Smooth muscle cell (in vitro differentiated cells): ENCODE data around the gene ALKBH5. TPM values are rescaled to one million over a fixed set of nuclear protein-coding genes. Genes with fewer than 3 reads are reported as not detected.

ENCODE experiments used
- DNase-seq: peaks from one replicate; lab custom pipeline; 2025; ENCODE audit not compliant: unreplicated experiment; lab: John Stamatoyannopoulos, UW
- H2AFZ ChIP-seq: fragments of 200-600 bp; sonication (generic); 2 replicates; pipeline ENCODE4 v1.6.0; 2016; ENCODE audit warnings: antibody characterized with exemption, low read depth, mild to moderate bottlenecking
- H3F3A ChIP-seq: fragments of 200-600 bp; sonication (generic); 2 replicates; pipeline ENCODE4 v1.6.0; 2017; ENCODE audit warnings: antibody characterized with exemption, low read depth
- H3K27ac ChIP-seq: fragments of 200-600 bp; sonication (generic); 2 replicates; pipeline ENCODE4 v1.5.1; 2016; ENCODE audit warnings: low read depth, mild to moderate bottlenecking
- H3K27me3 ChIP-seq: fragments of 200-600 bp; sonication (generic); 2 replicates; pipeline ENCODE4 v1.6.1; 2016; ENCODE audit warnings: low read depth, mild to moderate bottlenecking
- H3K36me3 ChIP-seq: fragments of 200-600 bp; sonication (generic); 2 replicates; pipeline ENCODE4 v1.5.1; 2016; ENCODE audit warnings: low read depth
- H3K4me1 ChIP-seq: fragments of 200-600 bp; sonication (generic); 2 replicates; pipeline ENCODE4 v1.5.1; 2016; ENCODE audit warnings: low read depth
- H3K4me2 ChIP-seq: fragments of 200-600 bp; sonication (generic); 2 replicates; pipeline ENCODE4 v1.6.0; 2016; ENCODE audit warnings: mild to moderate bottlenecking
- H3K4me3 ChIP-seq: fragments of 200-600 bp; sonication (generic); 2 replicates; pipeline ENCODE4 v1.5.1; 2016; ENCODE audit warnings: mild to moderate bottlenecking
- H3K79me2 ChIP-seq: fragments of 200-600 bp; sonication (generic); 2 replicates; pipeline ENCODE4 v1.6.0; 2016; ENCODE audit warnings: low read depth, mild to moderate bottlenecking
- H3K9ac ChIP-seq: fragments of 200-600 bp; sonication (generic); 2 replicates; pipeline ENCODE4 v1.6.0; 2016; ENCODE audit warnings: low read depth
- H3K9me3 ChIP-seq: fragments of 200-600 bp; sonication (generic); replicated peaks from 2 replicates; pipeline ENCODE4 v1.5.1; 2016; ENCODE audit warnings: low read depth
- H4K20me1 ChIP-seq: fragments of 200-600 bp; sonication (generic); 2 replicates; pipeline ENCODE4 v1.6.0; 2016; ENCODE audit warnings: low read depth
- WGBS: methylation state at CpG from one replicate; pipeline ENCODE4 v1.1.7; 2016; ENCODE audit warnings: low lambda C conversion rate; 5-methylcytosine and 5-hydroxymethylcytosine counted together
- polyA plus RNA-seq: library from polyadenylated mRNA; unstranded; fragments of >200 nt; fragmentation: Nextera tagmentation; extraction: Ambion mirVana; gene quantifications from 2 replicates; pipeline ENCODE4 v1.2.1, GENCODE V29; 2016
- total RNA-seq: library from RNA; depleted of rRNA; stranded (reverse); fragments of >200 nt; gene quantifications from 2 replicates; pipeline ENCODE4 v1.2.3, GENCODE V29; 2014
- TF ChIP-seq, protein P1 (sequence below): fragments of 200-600 bp; sonication (generic); IDR thresholded peaks from 2 replicates; pipeline ENCODE4 v1.5.1; 2017; ENCODE audit warnings: borderline replicate concordance, mild to moderate bottlenecking, antibody characterized with exemption; ENCODE audit not compliant: insufficient read depth, poor library complexity, severe bottlenecking

Gene ALKBH5
- total and polyA plus RNA-seq, 2 experiments from 2014 or later = 93.1 to 119 TPM

- H3K27me3 ChIP-seq = no peaks in the 10 kb centered on the region
- no peak for DNase-seq
- H3K9ac ChIP-seq = no peak overlapping the region
- H3K36me3 ChIP-seq = no peaks in the 10 kb centered on the region
- no peak overlapping the region for H3K4me2 ChIP-seq
- no peak overlapping the region for H3K27ac ChIP-seq
- H2AFZ ChIP-seq = no peak overlapping the region
- no peaks in the 10 kb centered on the region for H3K79me2 ChIP-seq
- H3K4me1 ChIP-seq = peaks cover 17% of the 10 kb centered on the region
- no peaks in the 10 kb centered on the region for H4K20me1 ChIP-seq
- H3K4me3 ChIP-seq = no peak overlapping the region
- TF ChIP-seq, protein P1, sequence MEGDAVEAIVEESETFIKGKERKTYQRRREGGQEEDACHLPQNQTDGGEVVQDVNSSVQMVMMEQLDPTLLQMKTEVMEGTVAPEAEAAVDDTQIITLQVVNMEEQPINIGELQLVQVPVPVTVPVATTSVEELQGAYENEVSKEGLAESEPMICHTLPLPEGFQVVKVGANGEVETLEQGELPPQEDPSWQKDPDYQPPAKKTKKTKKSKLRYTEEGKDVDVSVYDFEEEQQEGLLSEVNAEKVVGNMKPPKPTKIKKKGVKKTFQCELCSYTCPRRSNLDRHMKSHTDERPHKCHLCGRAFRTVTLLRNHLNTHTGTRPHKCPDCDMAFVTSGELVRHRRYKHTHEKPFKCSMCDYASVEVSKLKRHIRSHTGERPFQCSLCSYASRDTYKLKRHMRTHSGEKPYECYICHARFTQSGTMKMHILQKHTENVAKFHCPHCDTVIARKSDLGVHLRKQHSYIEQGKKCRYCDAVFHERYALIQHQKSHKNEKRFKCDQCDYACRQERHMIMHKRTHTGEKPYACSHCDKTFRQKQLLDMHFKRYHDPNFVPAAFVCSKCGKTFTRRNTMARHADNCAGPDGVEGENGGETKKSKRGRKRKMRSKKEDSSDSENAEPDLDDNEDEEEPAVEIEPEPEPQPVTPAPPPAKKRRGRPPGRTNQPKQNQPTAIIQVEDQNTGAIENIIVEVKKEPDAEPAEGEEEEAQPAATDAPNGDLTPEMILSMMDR = no peak
- no peaks in the 10 kb centered on the region for H3K9me3 ChIP-seq
- H3F3A ChIP-seq = no peaks in the 10 kb centered on the region
Observed at GRCh38 chr17:18177133-18177532, 6.5 kb upstream of the ALKBH5 start.

- TF ChIP-seq, protein P1 = no peak
- Histone ChIP-seq H3F3A (peaks cover 3% of the 10 kb centered on the region), H3K27me3 (no peaks in the 10 kb centered on the region), H4K20me1 (no peaks in the 10 kb centered on the region), H3K9ac (no peak overlapping the region), H3K4me1 (peaks cover 21% of the 10 kb centered on the region), H3K4me3 (no peak overlapping the region), H3K36me3 (no peaks in the 10 kb centered on the region), H3K79me2 (no peaks in the 10 kb centered on the region), H3K9me3 (no peaks in the 10 kb centered on the region), H3K4me2 (no peak overlapping the region), H2AFZ (no peak overlapping the region), H3K27ac (no peak overlapping the region)
- no peak for DNase-seq
- 96% methylated on average over 8 of the region's 8 CpGs for WGBS
Observed at GRCh38 chr17:18177722-18178121, 5.9 kb upstream of the ALKBH5 start.

GRCh38 chr17:18179196-18179595 lies 4.4 kb upstream of the ALKBH5 start:
- peaks cover 3% of the 10 kb centered on the region for H3F3A ChIP-seq

DNA sequence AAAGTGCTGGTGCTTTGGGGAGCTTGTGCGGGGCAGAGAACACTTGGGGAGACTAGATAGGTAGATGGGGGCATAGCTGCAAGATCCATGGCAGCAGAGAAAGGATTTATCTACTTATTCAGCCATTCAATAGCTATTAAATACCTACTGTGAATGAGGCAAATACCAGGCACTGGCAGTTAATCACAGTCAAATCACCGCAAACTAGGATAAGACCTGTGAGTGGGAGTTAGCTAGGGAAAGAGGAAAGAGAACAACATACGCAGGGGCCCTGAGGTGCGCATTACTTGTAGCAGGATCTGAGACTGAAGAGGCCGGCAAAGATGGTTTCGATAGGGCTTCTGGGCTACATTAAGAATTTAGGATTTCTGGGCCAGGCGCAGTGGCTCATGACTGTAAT lies 3.8 kb upstream of the ALKBH5 start:
- Histone ChIP-seq H3K27ac (peak overlapping the region; percentile 63), H3K9ac (no peak overlapping the region), H3K4me3 (no peak overlapping the region), H3K9me3 (no peaks in the 10 kb centered on the region), H3K36me3 (no peaks in the 10 kb centered on the region), H3K27me3 (no peaks in the 10 kb centered on the region), H3K4me2 (peak overlapping the region; percentile 45), H3F3A (peaks cover 5% of the 10 kb centered on the region), H4K20me1 (peaks cover 7% of the 10 kb centered on the region), H3K79me2 (peaks cover 11% of the 10 kb centered on the region), H2AFZ (no peak overlapping the region), H3K4me1 (peaks cover 22% of the 10 kb centered on the region)
- no peak for DNase-seq
- TF ChIP-seq, protein P1 = no peak
- 66% methylated on average over 7 of the region's 7 CpGs for WGBS

More at GRCh38 chr17:18179196-18179595, 4.4 kb upstream of the ALKBH5 start:
- peak overlapping the region; percentile 63 for H3K27ac ChIP-seq
- no peaks in the 10 kb centered on the region for H3K27me3 ChIP-seq
- peaks cover 21% of the 10 kb centered on the region for H3K4me1 ChIP-seq
- H3K79me2 ChIP-seq = peaks cover 5% of the 10 kb centered on the region
- TF ChIP-seq, protein P1 = no peak
- no peak overlapping the region for H2AFZ ChIP-seq
- H3K9ac ChIP-seq = no peak overlapping the region
- peak overlapping the region; percentile 45 for H3K4me2 ChIP-seq
- peaks cover 1% of the 10 kb centered on the region for H4K20me1 ChIP-seq
- no peaks in the 10 kb centered on the region for H3K36me3 ChIP-seq
- 96% methylated on average over 1 of the region's 1 CpG for WGBS
- no peak overlapping the region for H3K4me3 ChIP-seq
- no peaks in the 10 kb centered on the region for H3K9me3 ChIP-seq
- DNase-seq = no peak
